Hippocampal formation (tissue), 2 donors: Measurements from ENCODE around the gene EMILIN3.

ENCODE experiments used
- DNase-seq, 2 donors: peaks; one replicate each; lab custom pipeline; 2025; lab: John Stamatoyannopoulos, UW

Gene EMILIN3

GRCh38 chr20:41347523-41348429, 18.8 kb downstream of the EMILIN3 start:
- DNase-seq, result no peak

- no peak for DNase-seq
Measured at GRCh38 chr20:41345729-41346067, 20.9 kb downstream of the EMILIN3 start.

GRCh38 chr20:41344938-41345728, 21.5 kb downstream of the EMILIN3 start:
- no peak for DNase-seq

- DNase-seq, result no peak
Measured at GRCh38 chr20:41344477-41344876, 22.1 kb downstream of the EMILIN3 start.

GRCh38 chr20:41342474-41343464, 23.8 kb downstream of the EMILIN3 start:
- no peak for DNase-seq

GRCh38 chr20:41340327-41341055, 26.1 kb downstream of the EMILIN3 start, which contains the start of gene LPIN3:
TSS of gene LPIN3 (plus strand) at chr20:41340821. CDS start at chr20:41345804, 4,983 bp downstream.
- peak in 1 of 2 donors; percentile 3 for DNase-seq

- DNase-seq, result peak; percentile 41 to 74
Measured at GRCh38 chr20:41339957-41340326, 26.7 kb downstream of the EMILIN3 start.

- DNase-seq, result no peak
Measured at GRCh38 chr20:41336711-41337492, 29.7 kb downstream of the EMILIN3 start.

GRCh38 chr20:41335591-41335990, 31.0 kb downstream of the EMILIN3 start:
- no peak for DNase-seq

- DNase-seq, result no peak
Measured at GRCh38 chr20:41334443-41335421, 31.9 kb downstream of the EMILIN3 start.

GRCh38 chr20:41334036-41334435, 32.6 kb downstream of the EMILIN3 start:
- no peak for DNase-seq

GRCh38 chr20:41331731-41332130, 34.9 kb downstream of the EMILIN3 start:
- DNase-seq, result no peak

GRCh38 chr20:41330941-41331340, 35.7 kb downstream of the EMILIN3 start:
- no peak for DNase-seq

GRCh38 chr20:41330343-41330720, 36.3 kb downstream of the EMILIN3 start:
- no peak for DNase-seq

- no peak for DNase-seq
Measured at GRCh38 chr20:41329435-41330342, 36.9 kb downstream of the EMILIN3 start.

- DNase-seq, result no peak
Measured at GRCh38 chr20:41327178-41327577, 39.4 kb downstream of the EMILIN3 start.

- no peak for DNase-seq
Measured at GRCh38 chr20:41320976-41321375, 45.6 kb downstream of the EMILIN3 start.

- DNase-seq, result no peak
Measured at GRCh38 chr20:41320441-41320840, 46.2 kb downstream of the EMILIN3 start.
